SK-N-SH (cell line): ENCODE data around the gene MSH4. TPM values are rescaled to one million over a fixed set of nuclear protein-coding genes. Genes with fewer than 3 reads are reported as not detected.

ENCODE experiments used
- CTCF ChIA-PET: fragments of 300-600, 350-600 bp; formaldehyde crosslinking; extraction: SDS; loops from one replicate; lab custom pipeline; 2021; lab: Yijun Ruan, JAX
- POLR2A ChIA-PET: fragments of 350-600 bp; sonication (Branson Sonifier 250); formaldehyde crosslinking; extraction: SDS; loops from one replicate; lab custom pipeline; 2020; ENCODE audit warnings: antibody characterized with exemption, inconsistent platforms; lab: Yijun Ruan, JAX
- DNase-seq: peaks from one replicate; pipeline ENCODE4 v3.0.0; 2012
- H2AFZ ChIP-seq: fragments of 200-600 bp; sonication (generic); 2 replicates; pipeline ENCODE4 v1.8.1; 2016; ENCODE audit warnings: antibody characterized with exemption, mild to moderate bottlenecking, low read depth
- H3F3A ChIP-seq: fragments of 200-600 bp; sonication (generic); replicated peaks from 2 replicates; pipeline ENCODE3; 2016; ENCODE audit warnings: antibody characterized with exemption, mild to moderate bottlenecking; ENCODE audit not compliant: insufficient read depth
- H3K27ac ChIP-seq, 2 experiments: fragments of 200-500 bp in 1 of 2; fragments of 200-600 bp in 1 of 2; sonication (Bioruptor generic) in 1 of 2; sonication (generic), shearing (Covaris generic) in 1 of 2; 2 replicates each; pipeline versions ENCODE4 v1.5.1 to v1.6.1; 2014 to 2016; ENCODE audit warnings: low read depth in 2 of 2, inconsistent platforms in 1 of 2, low read length in 1 of 2, mild to moderate bottlenecking in 1 of 2, mixed read lengths in 1 of 2
- H3K27me3 ChIP-seq: fragments of 200-600 bp; sonication (generic), shearing (Covaris generic); 2 replicates; pipeline ENCODE4 v1.6.1; 2016; ENCODE audit warnings: mixed run types; ENCODE audit not compliant: insufficient read depth
- H3K36me3 ChIP-seq, 2 experiments: fragments of 200-500 bp in 1 of 2; fragments of 200-600 bp in 1 of 2; sonication (Bioruptor generic) in 1 of 2; sonication (generic) in 1 of 2; replicated peaks in 1 of 2; 2 replicates each; pipeline versions ENCODE3 to v1.5.1; 2014 to 2016; ENCODE audit warnings: low read length in 1 of 2, mild to moderate bottlenecking in 1 of 2; ENCODE audit not compliant: insufficient read depth in 2 of 2, control insufficient read depth in 1 of 2
- H3K4me1 ChIP-seq, 2 experiments: fragments of 200-500 bp in 1 of 2; fragments of 200-600 bp in 1 of 2; sonication (Bioruptor generic) in 1 of 2; sonication (generic), shearing (Covaris generic) in 1 of 2; 2 replicates each; pipeline versions ENCODE4 v1.5.1 to v1.6.1; 2014 to 2016; ENCODE audit warnings: low read depth in 1 of 2, low read length in 1 of 2, mixed run types in 1 of 2; ENCODE audit not compliant: insufficient read depth in 2 of 2, control insufficient read depth in 1 of 2
- H3K4me2 ChIP-seq: fragments of 200-600 bp; sonication (generic), shearing (Covaris generic); 2 replicates; pipeline ENCODE4 v1.6.1; 2017; ENCODE audit warnings: mixed run types
- H3K4me3 ChIP-seq, 2 experiments: fragments of 200-500 bp in 1 of 2; fragments of 200-600 bp in 1 of 2; sonication (Bioruptor generic) in 1 of 2; sonication (generic), shearing (Covaris generic) in 1 of 2; 2 replicates each; pipeline versions ENCODE4 v1.5.1 to v1.8.1; 2014 to 2016; ENCODE audit warnings: low read depth in 2 of 2, inconsistent platforms in 1 of 2, low read length in 1 of 2, mild to moderate bottlenecking in 1 of 2, mixed read lengths in 1 of 2, moderate library complexity in 1 of 2
- H3K79me2 ChIP-seq: fragments of 200-600 bp; sonication (generic); 2 replicates; pipeline ENCODE4 v1.8.1; 2017; ENCODE audit warnings: mild to moderate bottlenecking; ENCODE audit not compliant: insufficient read depth
- H3K9ac ChIP-seq: fragments of 200-600 bp; sonication (generic); 2 replicates; pipeline ENCODE4 v1.6.1; 2017; ENCODE audit warnings: mixed run types
- H3K9me2 ChIP-seq: fragments of 200-600 bp; sonication (generic); 2 replicates; pipeline ENCODE4 v1.6.1; 2017; ENCODE audit warnings: mixed run types
- H3K9me3 ChIP-seq: fragments of 200-600 bp; sonication (generic); 2 replicates; pipeline ENCODE4 v1.6.1; 2017; ENCODE audit warnings: mixed run types, mild to moderate bottlenecking, moderate library complexity
- H4K20me1 ChIP-seq: fragments of 200-600 bp; sonication (generic); 2 replicates; pipeline ENCODE4 v1.6.1; 2017; ENCODE audit warnings: mild to moderate bottlenecking, mixed run types; ENCODE audit not compliant: insufficient read depth
- CHD2 ChIP-seq: fragments of 150-350 bp; IDR thresholded peaks from 2 replicates; pipeline ENCODE4 v1.6.1; 2018; ENCODE audit warnings: low read length; ENCODE audit not compliant: partially characterized antibody
- EP300 ChIP-seq, 2 experiments: IDR thresholded peaks; 2 replicates each; pipeline versions ENCODE4 v1.4.0 to v1.6.1; 2012; ENCODE audit warnings: borderline replicate concordance in 1 of 2, low read depth in 1 of 2, low read length in 1 of 2
- FOXJ3 ChIP-seq: sonication (generic); formaldehyde crosslinking; IDR thresholded peaks from 2 replicates; pipeline ENCODE4 v1.5.1; 2020; ENCODE audit warnings: mild to moderate bottlenecking, missing genetic modification reagents
- FOXM1 ChIP-seq: IDR thresholded peaks from 2 replicates; pipeline ENCODE4 v1.4.0; 2012; ENCODE audit warnings: low read depth, mild to moderate bottlenecking
- IRF3 ChIP-seq: fragments of 150-350 bp; IDR thresholded peaks from 2 replicates; pipeline ENCODE4 v1.6.1; 2016; ENCODE audit warnings: mild to moderate bottlenecking, low read depth, low read length
- JUND ChIP-seq: IDR thresholded peaks from 2 replicates; pipeline ENCODE4 v1.4.0; 2012
- MEF2A ChIP-seq: IDR thresholded peaks from 2 replicates; pipeline ENCODE4 v1.4.0; 2012; ENCODE audit warnings: low read depth, borderline replicate concordance
- NFIC ChIP-seq: IDR thresholded peaks from 2 replicates; pipeline ENCODE4 v1.4.0; 2012; ENCODE audit warnings: borderline replicate concordance
- RAD21 ChIP-seq: IDR thresholded peaks from 2 replicates; pipeline ENCODE4 v1.6.1; 2012; ENCODE audit warnings: mild to moderate bottlenecking, low read length
- RFX5 ChIP-seq: IDR thresholded peaks from 2 replicates; pipeline ENCODE4 v1.6.1; 2012; ENCODE audit warnings: mild to moderate bottlenecking, improper control_type of control experiment, low read length
- RXRA ChIP-seq: IDR thresholded peaks from 2 replicates; pipeline ENCODE4 v1.4.0; 2012; ENCODE audit warnings: low read depth, mild to moderate bottlenecking, borderline replicate concordance
- SIN3A ChIP-seq: IDR thresholded peaks from 2 replicates; pipeline ENCODE4 v1.6.1; 2012; ENCODE audit warnings: low read depth, mild to moderate bottlenecking, low read length, moderate library complexity, borderline replicate concordance
- USF2 ChIP-seq: fragments of 150-350 bp; IDR thresholded peaks from 2 replicates; pipeline ENCODE4 v1.6.1; 2017; ENCODE audit warnings: antibody characterized with exemption, low read length, low read depth, borderline replicate concordance
- YY1 ChIP-seq: IDR thresholded peaks from 2 replicates; pipeline ENCODE4 v1.4.0; 2012; ENCODE audit warnings: low read depth, mild to moderate bottlenecking
- polyA plus RNA-seq, 3 experiments: library from polyadenylated mRNA; depleted of rRNA; stranded (reverse); fragments of >200 nt; gene quantifications; 2 replicates each; pipeline ENCODE4 v1.2.3, GENCODE V29; 2012
- TF ChIP-seq, protein P1 (sequence below): IDR thresholded peaks from 2 replicates; pipeline ENCODE4 v1.4.0; 2012; ENCODE audit warnings: low read depth, borderline replicate concordance
- TF ChIP-seq, protein P2 (sequence below): IDR thresholded peaks from 2 replicates; pipeline ENCODE4 v1.6.1; 2012; ENCODE audit warnings: mild to moderate bottlenecking, low read depth, low read length, moderate library complexity

MSH4 gene
- polyA plus RNA-seq, 1 of the 3 experiments (the other 2 are of a cell fraction) = not detected

DNA sequence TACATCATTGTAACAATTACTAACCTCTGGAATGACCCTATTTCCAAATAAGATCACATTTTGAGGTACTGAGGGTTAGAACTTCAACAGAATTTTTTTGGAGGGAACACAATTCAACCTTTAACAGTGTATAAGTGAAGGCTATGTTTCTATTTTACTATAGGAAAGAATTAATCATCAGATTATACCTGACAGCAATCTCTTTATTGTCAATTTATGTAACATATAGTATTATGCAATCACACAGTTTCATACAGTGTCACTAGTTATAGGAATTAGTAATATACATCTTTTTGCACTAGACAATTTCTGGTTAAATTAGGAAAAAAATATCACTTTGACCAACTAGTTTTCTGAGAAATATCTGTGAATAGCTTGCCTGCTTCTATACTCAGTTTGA, 59.1 kb downstream of the MSH4 start:
- TF ChIP-seq NFIC (no peak), RXRA (no peak), RAD21 (no peak), RFX5 (no peak), CHD2 (no peak), EP300 (IDR thresholded peaks at IDR 0.05; ENCODE audit: borderline replicate concordance in 1 of 2, low read depth in 1 of 2, low read length in 1 of 2) (no peak), USF2 (no peak), IRF3 (no peak), SIN3A (no peak), JUND (no peak), FOXM1 (no peak), MEF2A (no peak), YY1 (no peak), FOXJ3 (no peak)
- TF ChIP-seq, protein P1, sequence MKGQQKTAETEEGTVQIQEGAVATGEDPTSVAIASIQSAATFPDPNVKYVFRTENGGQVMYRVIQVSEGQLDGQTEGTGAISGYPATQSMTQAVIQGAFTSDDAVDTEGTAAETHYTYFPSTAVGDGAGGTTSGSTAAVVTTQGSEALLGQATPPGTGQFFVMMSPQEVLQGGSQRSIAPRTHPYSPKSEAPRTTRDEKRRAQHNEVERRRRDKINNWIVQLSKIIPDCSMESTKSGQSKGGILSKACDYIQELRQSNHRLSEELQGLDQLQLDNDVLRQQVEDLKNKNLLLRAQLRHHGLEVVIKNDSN = no peak
- TF ChIP-seq, protein P2, sequence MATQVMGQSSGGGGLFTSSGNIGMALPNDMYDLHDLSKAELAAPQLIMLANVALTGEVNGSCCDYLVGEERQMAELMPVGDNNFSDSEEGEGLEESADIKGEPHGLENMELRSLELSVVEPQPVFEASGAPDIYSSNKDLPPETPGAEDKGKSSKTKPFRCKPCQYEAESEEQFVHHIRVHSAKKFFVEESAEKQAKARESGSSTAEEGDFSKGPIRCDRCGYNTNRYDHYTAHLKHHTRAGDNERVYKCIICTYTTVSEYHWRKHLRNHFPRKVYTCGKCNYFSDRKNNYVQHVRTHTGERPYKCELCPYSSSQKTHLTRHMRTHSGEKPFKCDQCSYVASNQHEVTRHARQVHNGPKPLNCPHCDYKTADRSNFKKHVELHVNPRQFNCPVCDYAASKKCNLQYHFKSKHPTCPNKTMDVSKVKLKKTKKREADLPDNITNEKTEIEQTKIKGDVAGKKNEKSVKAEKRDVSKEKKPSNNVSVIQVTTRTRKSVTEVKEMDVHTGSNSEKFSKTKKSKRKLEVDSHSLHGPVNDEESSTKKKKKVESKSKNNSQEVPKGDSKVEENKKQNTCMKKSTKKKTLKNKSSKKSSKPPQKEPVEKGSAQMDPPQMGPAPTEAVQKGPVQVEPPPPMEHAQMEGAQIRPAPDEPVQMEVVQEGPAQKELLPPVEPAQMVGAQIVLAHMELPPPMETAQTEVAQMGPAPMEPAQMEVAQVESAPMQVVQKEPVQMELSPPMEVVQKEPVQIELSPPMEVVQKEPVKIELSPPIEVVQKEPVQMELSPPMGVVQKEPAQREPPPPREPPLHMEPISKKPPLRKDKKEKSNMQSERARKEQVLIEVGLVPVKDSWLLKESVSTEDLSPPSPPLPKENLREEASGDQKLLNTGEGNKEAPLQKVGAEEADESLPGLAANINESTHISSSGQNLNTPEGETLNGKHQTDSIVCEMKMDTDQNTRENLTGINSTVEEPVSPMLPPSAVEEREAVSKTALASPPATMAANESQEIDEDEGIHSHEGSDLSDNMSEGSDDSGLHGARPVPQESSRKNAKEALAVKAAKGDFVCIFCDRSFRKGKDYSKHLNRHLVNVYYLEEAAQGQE = no peak
- Histone ChIP-seq H3K27me3 (no peaks in the 10 kb centered on the region), H3K4me1 (no peaks in the 10 kb centered on the region), H3K4me2 (no peak overlapping the region), H3K9me2 (no peaks in the 10 kb centered on the region), H2AFZ (no peak overlapping the region), H4K20me1 (no peaks in the 10 kb centered on the region), H3K79me2 (no peaks in the 10 kb centered on the region), H3K4me3 (no peak overlapping the region), H3K9me3 (no peaks in the 10 kb centered on the region), H3K27ac (no peak overlapping the region), H3K9ac (no peak overlapping the region), H3K36me3 (no peaks in the 10 kb centered on the region), H3F3A (no peaks in the 10 kb centered on the region)
- no peak for DNase-seq
- ChIA-PET POLR2A (no interaction called here), CTCF (no interaction called here)
